WTC11 (cell line): ENCODE data around the gene RBM42.

Source experiments
- ATF1 ChIP-seq: sonication (generic); formaldehyde crosslinking; IDR thresholded peaks from 2 replicates; pipeline ENCODE4 v1.8.1; 2023; ENCODE audit warnings: mild to moderate bottlenecking, moderate library complexity, missing genetic modification reagents
- ATF6 ChIP-seq: sonication (generic); formaldehyde crosslinking; IDR thresholded peaks from 2 replicates; pipeline ENCODE4 v1.8.1; 2023; ENCODE audit warnings: mild to moderate bottlenecking, missing genetic modification reagents
- FOXJ3 ChIP-seq: sonication (generic); formaldehyde crosslinking; IDR thresholded peaks from 2 replicates; pipeline ENCODE4 v1.9.0; 2021; ENCODE audit warnings: missing genetic modification reagents, mild to moderate bottlenecking, borderline replicate concordance
- ZNF219 ChIP-seq: sonication (generic); formaldehyde crosslinking; IDR thresholded peaks from 2 replicates; pipeline ENCODE4 v1.8.0; 2023; ENCODE audit warnings: missing genetic modification reagents, mild to moderate bottlenecking, borderline replicate concordance
- TF ChIP-seq, protein P1 (sequence below): sonication (generic); formaldehyde crosslinking; IDR thresholded peaks from 2 replicates; pipeline ENCODE4 v1.8.1; 2023; ENCODE audit warnings: mild to moderate bottlenecking, missing genetic modification reagents, moderate library complexity
- TF ChIP-seq, protein P2 (sequence below): fragments of 200-600 bp; IDR thresholded peaks from 2 replicates; pipeline ENCODE4 v1.8.0; 2022; ENCODE audit warnings: antibody characterized with exemption
- TF ChIP-seq, protein P3 (sequence below): fragments of 250-450 bp; sonication (Bioruptor Pico); conservative IDR thresholded peaks from 2 replicates; pipeline ENCODE4 v1.9.0; 2021; ENCODE audit warnings: mild to moderate bottlenecking

DNA sequence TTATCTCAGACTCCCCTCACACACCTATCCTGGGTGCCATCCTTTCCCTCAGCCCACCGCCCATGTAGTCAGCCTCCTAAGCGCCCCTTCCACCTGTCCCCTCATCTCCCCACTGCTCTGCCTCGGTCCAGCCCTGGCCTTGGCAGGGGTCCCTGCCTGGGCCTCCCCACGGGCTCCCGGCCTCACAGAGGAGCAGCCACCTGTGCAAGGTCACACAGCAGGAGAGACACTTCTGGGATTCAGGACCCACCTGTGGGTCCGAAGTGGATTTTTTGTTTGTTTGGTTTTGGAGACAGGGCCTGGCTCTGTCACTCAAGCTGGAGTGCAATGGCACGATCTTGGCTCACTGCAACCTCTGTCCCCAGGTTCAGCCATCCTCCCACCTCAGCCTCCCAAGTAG lies 36.8 kb downstream of the RBM42 start:
- TF ChIP-seq, protein P1, sequence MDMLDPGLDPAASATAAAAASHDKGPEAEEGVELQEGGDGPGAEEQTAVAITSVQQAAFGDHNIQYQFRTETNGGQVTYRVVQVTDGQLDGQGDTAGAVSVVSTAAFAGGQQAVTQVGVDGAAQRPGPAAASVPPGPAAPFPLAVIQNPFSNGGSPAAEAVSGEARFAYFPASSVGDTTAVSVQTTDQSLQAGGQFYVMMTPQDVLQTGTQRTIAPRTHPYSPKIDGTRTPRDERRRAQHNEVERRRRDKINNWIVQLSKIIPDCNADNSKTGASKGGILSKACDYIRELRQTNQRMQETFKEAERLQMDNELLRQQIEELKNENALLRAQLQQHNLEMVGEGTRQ (CRISPR knock-in tag) = no peak
- TF ChIP-seq, protein P2, sequence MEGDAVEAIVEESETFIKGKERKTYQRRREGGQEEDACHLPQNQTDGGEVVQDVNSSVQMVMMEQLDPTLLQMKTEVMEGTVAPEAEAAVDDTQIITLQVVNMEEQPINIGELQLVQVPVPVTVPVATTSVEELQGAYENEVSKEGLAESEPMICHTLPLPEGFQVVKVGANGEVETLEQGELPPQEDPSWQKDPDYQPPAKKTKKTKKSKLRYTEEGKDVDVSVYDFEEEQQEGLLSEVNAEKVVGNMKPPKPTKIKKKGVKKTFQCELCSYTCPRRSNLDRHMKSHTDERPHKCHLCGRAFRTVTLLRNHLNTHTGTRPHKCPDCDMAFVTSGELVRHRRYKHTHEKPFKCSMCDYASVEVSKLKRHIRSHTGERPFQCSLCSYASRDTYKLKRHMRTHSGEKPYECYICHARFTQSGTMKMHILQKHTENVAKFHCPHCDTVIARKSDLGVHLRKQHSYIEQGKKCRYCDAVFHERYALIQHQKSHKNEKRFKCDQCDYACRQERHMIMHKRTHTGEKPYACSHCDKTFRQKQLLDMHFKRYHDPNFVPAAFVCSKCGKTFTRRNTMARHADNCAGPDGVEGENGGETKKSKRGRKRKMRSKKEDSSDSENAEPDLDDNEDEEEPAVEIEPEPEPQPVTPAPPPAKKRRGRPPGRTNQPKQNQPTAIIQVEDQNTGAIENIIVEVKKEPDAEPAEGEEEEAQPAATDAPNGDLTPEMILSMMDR = no peak
- no peak for TF ChIP-seq ATF6 (CRISPR knock-in tag)
- TF ChIP-seq, protein P3, sequence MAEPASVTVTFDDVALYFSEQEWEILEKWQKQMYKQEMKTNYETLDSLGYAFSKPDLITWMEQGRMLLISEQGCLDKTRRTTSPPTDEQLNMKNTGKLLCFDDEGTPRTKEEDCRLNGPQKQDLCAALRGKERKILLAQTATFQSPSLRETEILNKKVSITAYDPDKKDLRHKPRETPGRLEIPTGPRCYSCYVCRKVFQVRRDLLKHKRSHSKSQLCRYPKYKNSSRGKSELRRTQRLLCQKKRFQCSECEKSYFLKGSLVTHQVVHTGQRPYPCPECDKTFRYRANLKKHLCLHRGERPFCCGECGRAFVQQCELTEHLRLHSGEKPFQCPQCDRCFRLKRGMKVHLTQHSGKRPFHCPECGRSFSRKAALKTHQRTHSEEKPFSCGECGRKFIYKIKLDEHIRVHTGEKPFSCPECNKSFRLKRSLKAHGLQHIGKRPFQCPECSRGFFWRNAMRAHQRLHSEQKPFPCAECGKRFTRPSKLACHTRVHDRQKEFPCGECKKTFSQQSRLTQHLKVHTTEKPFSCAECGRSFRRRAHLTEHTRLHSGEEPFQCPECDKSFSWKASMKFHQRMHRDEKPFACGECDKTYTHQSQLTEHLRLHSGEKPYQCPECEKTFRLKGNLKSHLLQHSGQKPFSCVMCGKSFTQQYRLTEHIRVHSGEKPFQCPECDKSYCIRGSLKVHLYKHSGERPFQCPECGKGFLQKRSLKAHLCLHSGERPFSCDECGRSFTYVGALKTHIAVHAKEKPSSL (CRISPR knock-in tag) = no peak
- no peak for TF ChIP-seq ATF1
- no peak for TF ChIP-seq FOXJ3 (CRISPR knock-in tag)
- TF ChIP-seq ZNF219 (CRISPR knock-in tag) = no peak
